NCI-H748 (cell line): Measurements from ENCODE around the gene SYT10.
"Not testable (repeated sequence)": the region's sequence is repeated elsewhere in the genome, so short reads cannot be mapped to it uniquely, and the experiment has no call there.

Source experiments
- DNase-seq: peaks from one replicate; lab custom pipeline; 2025; ENCODE audit not compliant: unreplicated experiment; lab: John Stamatoyannopoulos, UW

SYT10 gene

DNA sequence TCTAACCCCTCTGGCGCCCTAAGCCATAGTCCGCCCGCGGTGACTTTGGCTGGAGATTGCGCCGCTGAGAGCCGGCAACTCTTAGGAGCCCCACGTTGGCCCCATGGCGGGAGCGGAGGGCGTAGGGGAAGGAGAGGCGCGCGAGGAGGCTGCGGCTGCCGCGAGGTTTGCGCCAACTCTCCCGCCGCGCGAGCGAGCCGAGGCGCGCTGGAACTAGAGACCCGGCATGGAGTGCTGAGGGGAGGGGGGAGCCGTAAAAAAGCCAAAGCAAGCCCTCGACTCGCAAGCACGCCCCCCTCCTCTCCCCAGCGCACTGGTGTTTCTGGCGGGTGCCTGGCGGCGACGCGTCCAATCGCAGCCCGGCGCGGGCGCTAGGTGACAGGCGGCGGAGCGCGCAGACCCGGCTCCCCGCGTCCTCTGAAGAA is at the start of gene SYT10:
SYT10 (minus strand) TSS at position 233 of the 425 bp plus-strand sequence. CDS start 297 bp downstream, outside the sequence.
- DNase-seq, result peak; percentile 99

- DNase-seq, result no peak
Measured at GRCh38 chr12:33488036-33488435, 48.4 kb upstream of the SYT10 start.

DNA sequence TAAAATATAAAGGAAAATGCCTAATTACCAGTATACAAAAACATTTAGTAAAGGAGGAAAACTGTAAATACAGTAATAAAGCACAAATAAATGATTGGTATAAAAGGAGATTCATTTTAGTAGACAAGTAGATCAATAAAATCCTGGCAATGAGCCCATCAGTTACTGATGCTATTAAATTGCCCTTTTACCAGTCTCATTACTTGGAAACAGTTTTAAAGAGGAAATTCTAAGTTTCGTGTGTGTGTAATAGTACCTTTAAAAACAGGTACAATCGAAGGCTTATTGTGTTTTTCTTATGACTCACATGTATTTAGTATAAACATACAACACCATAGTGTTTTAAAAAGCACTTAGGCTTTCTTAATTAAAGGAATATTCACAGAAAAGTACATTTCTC is 46.4 kb upstream of the SYT10 start:
- peak; percentile 71 for DNase-seq

- DNase-seq, result no peak
Measured at GRCh38 chr12:33484161-33484560, 44.5 kb upstream of the SYT10 start.

DNA sequence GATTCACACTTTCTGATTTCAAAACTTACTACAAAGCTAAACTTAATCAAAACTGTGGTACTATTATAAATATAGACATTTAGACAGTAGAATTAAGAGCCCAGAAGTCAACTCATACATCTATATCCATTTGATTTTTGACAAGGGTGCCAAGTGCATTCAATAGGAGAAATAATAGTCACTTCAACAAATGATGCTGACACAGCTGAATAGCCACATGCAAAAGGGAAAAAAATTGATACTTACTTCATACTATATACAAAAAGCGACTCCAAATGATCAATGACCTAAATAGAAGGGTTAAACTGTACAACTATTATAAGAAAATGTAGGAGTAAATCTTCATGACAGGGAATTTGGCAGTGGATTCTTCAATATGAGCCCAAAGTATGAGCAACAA is 40.7 kb upstream of the SYT10 start:
- DNase-seq, result no peak

DNA sequence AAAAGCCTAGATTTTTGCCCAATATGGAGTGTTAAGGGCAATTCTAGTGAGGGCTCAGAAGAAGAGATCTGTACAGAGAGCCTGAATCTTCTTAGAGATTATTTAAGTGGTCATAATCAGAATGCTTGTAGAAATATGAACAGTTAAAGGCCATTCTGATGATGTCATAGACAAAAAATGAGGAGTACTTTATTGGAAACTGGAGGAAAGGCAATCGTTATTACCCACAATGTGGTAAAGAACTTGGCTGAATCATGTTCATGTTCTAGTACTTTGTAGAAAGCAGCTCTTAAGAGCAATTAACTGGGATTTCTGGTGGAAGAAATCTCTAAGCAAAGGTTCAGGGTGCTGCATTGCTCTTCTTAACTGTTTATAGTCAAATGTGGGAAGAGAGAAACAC is 36.4 kb upstream of the SYT10 start:
- DNase-seq, result no peak

DNA sequence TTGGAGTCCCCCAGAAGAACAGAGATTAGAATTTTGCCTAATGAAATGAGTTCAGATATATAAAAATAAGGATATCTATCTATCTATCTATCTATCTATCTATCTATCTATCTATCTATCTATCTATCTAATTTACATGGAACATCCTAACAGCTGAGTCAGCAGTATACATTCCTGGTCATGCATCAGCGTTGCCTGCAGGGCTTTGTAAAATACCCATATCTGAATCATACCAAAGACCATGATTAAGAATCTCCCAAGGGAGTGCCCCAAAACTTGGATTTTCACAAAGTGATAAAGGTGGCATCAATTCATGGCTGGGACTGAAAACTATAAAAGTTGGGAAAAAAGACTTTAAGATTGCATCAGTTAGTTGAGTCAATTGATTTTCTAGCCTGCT is 32.7 kb upstream of the SYT10 start:
- DNase-seq, result no peak

- no peak for DNase-seq
Measured at GRCh38 chr12:33455096-33455495, 15.5 kb upstream of the SYT10 start.

DNA sequence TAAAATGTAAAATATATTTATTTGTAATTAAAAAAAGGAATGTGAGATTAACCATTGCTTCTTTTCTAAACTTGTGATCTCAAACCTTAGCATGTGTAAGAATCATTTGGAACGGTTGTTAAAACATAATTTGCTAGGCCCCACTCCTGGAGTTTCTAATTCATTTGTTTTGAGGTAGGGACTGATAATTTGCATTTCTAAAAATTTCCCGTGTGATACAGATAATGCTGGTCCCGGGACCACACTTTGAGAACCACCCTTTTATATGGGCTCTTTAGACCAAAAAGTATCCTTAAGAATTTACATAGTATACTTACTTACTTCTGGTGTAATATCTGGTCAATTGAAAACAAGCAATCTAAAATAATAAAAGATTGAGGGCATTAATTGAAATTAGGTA is 10.9 kb upstream of the SYT10 start:
- no peak for DNase-seq

GRCh38 chr12:33440477-33440876 is 858 bp upstream of the SYT10 start:
- DNase-seq, result no peak

DNA sequence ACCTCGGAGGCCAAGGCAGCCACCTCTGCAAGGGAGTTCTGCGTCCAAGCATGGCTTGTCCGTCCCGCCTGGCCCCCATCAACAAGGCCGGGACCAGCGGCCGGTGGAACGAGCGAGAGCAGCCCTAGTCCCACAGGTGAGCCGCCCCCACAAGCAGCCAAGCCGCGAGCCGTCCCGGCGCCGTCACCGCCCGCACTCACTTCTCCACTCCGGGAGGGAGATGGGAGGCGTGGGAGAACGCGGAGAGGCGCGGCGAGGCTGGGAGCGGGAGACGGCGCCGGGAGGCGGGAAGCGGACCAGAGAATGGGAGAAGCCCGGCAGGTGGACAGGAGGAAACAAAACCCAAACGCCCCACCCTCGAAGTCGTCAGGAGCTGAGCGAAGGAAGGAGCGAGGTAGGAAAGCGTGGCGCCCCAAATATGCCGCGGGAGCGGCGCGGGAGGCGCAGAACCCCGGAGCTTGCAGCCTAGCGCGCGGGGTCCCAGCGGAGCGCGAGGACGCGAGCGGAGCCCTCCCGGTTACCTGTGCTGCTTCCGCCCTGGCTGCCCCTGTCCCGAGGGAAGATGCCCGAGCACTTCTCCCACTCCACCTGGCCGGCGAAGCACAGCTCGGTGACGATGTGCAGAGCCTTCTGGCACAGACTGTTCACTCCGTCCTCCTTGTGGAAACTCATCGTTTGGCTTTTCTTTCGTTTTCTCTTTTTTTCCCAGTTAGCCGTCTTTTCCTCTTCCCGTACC is 600 bp downstream of the SYT10 start:
- peak; percentile 88 for DNase-seq

GRCh38 chr12:33438025-33438772 is 1.4 kb downstream of the SYT10 start:
- DNase-seq, result peak; percentile 73

- DNase-seq, result peak; percentile 51
Measured at GRCh38 chr12:33437598-33437997, 2.0 kb downstream of the SYT10 start.

DNA sequence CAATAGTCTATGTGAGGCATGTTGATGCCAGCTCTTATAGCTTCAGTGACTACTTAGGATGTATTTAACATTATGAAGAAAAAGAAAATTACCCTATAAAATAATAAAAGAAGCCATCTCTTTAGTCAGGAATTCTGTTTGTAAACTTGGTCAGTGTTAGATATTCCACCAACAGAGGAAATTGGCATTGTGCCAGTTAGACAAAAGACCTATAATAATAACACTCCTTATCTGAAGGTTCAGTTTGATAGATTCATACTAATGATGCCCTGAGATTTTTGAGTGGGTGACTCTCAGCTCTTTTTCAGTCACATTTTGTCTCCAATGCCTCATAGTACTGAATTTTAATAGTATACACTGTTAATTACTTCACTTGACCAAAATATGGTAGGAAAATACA is 6.6 kb downstream of the SYT10 start:
- peak; percentile 79 for DNase-seq

GRCh38 chr12:33431648-33432047 is 8.0 kb downstream of the SYT10 start:
- DNase-seq, result no peak

DNA sequence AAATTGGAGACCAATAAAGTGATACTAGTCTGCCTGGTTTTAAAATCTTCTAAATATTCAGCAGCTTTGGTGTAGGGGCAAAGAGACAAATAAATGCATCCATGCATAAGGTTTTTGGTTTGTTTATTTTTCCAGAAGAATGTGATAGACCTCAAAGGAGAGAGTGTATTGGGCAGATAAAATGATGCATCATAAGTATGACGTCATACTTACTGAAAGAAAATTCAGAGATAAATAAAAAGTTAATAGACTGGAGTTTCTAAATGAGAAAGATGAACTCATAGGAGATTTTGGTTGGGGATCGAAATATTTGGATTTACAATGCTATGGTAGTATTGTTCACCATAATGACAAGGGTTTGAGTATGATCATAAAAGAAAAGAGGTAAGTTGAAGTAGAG is 10.2 kb downstream of the SYT10 start:
- DNase-seq, result no peak

- DNase-seq, result peak; percentile 63
Measured at GRCh38 chr12:33427071-33427470, 12.5 kb downstream of the SYT10 start.

DNA sequence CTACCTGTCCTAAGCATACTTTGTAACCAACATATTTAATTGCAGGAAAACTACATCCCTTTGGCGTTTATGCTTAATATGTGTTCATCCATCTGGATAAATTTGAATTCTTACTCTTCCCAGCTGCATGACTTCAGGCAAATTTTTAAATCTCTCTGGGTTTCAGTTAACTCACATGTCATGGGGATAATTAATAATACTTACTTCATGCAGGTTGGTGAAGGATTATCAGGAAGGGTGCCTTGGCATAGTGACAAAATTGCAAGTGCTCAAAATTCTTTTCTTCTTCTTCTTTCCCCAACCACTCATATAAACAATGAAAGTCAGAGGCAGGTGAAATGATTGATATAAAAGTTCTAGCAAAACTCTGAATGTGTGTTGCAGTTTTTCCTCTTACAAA is 15.9 kb downstream of the SYT10 start:
- no peak for DNase-seq

DNA sequence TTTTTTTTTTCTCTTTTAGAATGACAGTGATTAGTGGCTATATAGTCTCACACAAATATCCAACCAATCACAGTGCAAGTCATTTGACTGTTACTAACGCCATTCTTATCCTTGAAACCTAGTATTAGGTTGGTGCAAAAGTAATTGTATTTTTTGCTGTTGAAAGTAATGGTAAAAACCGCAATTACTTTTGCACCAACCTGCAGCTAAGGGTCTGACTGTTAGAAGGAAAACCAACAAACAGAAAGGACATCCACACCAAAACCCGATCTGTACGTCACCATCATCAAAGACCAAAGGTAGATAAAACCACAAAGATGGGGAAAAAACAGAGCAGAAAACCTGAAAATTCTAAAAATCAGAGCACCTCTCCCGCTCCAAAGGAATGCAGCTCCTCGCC is 27.2 kb downstream of the SYT10 start:
- not testable (repeated sequence) for DNase-seq

GRCh38 chr12:33383503-33383902 is 56.1 kb downstream of the SYT10 start:
- DNase-seq, result no peak

DNA sequence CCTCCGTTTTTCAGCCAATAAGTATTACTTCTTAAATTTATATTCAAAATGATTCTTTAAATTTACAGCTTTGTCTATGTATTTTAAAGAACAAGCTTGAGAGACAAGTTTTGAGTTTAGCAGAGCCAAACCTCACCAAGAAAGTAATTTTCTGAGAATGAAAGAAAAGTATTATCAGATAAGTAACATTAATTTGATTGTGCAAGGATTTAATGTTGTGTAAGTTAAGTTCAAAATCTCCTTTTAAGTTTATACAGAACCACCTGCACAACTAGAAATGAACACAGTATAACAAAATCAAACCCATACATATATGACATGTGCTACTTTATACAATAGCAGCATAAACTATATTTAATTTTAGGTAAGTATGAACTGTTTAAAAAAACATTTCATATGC is 63.5 kb downstream of the SYT10 start:
- DNase-seq, result no peak

GRCh38 chr12:33370318-33370717 is 69.3 kb downstream of the SYT10 start:
- DNase-seq, result no peak
